ENCODE measurements around the gene FZD1.

GRCh38 chr7:91316426-91316825 is 52.2 kb downstream of the FZD1 start:
- TF ChIP-seq POLR2AphosphoS5 (IDR thresholded peaks at IDR 0.05) (no peak), CTCF (IDR thresholded peaks at IDR 0.05) (no peak), POLR2A (IDR thresholded peaks at IDR 0.05) (no peak)
